Pancreas (tissue), 10 donors: ENCODE results near the gene NR1I2. TPM values are rescaled to one million over a fixed set of nuclear protein-coding genes. Genes with fewer than 3 reads are reported as not detected.

Source experiments
- ATAC-seq, 4 donors: fragments of 200-7000 bp; cut with Tn5 transposase; one replicate each; pipeline versions ENCODE4 v1.8.0 to v1.9.1; 2020; ENCODE audit warnings: mild to moderate bottlenecking in 4 of 4, moderate library complexity in 4 of 4
- DNase-seq, 6 donors: peaks; one replicate each; pipeline ENCODE4 v3.0.0-alpha.2; 2020
- FAIRE-seq: peaks from 2 replicates; lab custom pipeline; 2012; peaks lifted over from hg19 to GRCh38; lab: Jason Lieb, UNC
- H3K27ac ChIP-seq, 4 donors: fragments of 200-600 bp; sonication (generic); 1 replicate in 3 of 4; 2 replicates in 1 of 4; pipeline versions ENCODE4 v1.5.0 to v1.8.0; 2020
- H3K27me3 ChIP-seq, 4 donors: fragments of 200-600 bp; one replicate each; pipeline ENCODE4 v1.8.0; 2021
- H3K36me3 ChIP-seq, 3 donors: fragments of 200-600 bp; sonication (generic) in 1 of 3; one replicate each; pipeline versions ENCODE4 v1.5.0 to v1.8.0; 2020 to 2021
- H3K4me1 ChIP-seq, 3 donors: fragments of 200-600 bp; one replicate each; pipeline ENCODE4 v1.8.0; 2021
- H3K4me3 ChIP-seq, 4 donors: fragments of 200-600 bp; sonication (generic) in 2 of 4; one replicate each; pipeline versions ENCODE4 v1.5.0 to v1.8.0; 2020 to 2021
- H3K9me3 ChIP-seq, 4 donors: fragments of 200-600 bp; one replicate each; pipeline ENCODE4 v1.8.0; 2021
- WGBS, 2 donors: extraction: QIAGEN DNeasy Blood & Tissue Kit; methylation state at CpG; one replicate each; pipeline ENCODE4 v1.1.7; 2013; 5-methylcytosine and 5-hydroxymethylcytosine counted together
- intact Hi-C, 3 donors: fragments of 100-400 bp; cut with DNase I; formaldehyde crosslinking; loops; one replicate each; pipeline versions ENCODE4 v1.11.1 to v1.14.2; 2022
- polyA plus RNA-seq, 2 donors: library from polyadenylated mRNA; stranded (reverse); fragments of 200-250 nt; gene quantifications; one replicate each; pipeline ENCODE4 v1.2.3, GENCODE V29; 2013
- total RNA-seq, 6 donors: library from RNA; stranded (reverse); fragmentation: NEBNext Ultra II Directional in 4 of 6; extraction: Animal tissue kit (Norgen Biotek cat#: 25700) in 4 of 6; gene quantifications; one replicate each; pipeline versions ENCODE4 v1.2.1 to v1.2.4, GENCODE V29; 2021 to 2023
- TF ChIP-seq, protein P1 (sequence below), 4 donors: fragments of 200-600 bp; sonication (generic) in 3 of 4; IDR thresholded peaks; one replicate each; pipeline versions ENCODE4 v1.5.0 to v1.8.0; 2021; ENCODE audit warnings: antibody characterized with exemption in 4 of 4
- donor health status: healthy with polysubstance abuse.
- donor health status: DM: no; HTN: no; CAD: no; lungs with moderate emphysema.
- donor health status: DM: no; HTN: no; CAD: no.
- donor health status: control.
- donor health status: control.
- donor health status: Bipolar disorder and iron deficiency.
- donor health status: DM: yes; HTN: yes; CAD: no.
- donor health status: DM: no; HTN: no; CAD: no.
- donor health status: DM: no; HTN: no; CAD: no.
- donor health status: DM: yes; HTN: yes; CAD: no.

Gene NR1I2
- total and polyA plus RNA-seq, 8 donors = 0.12 to 0.31 (median 0.24) TPM

GRCh38 chr3:119776304-119776703 lies 5.6 kb upstream of the NR1I2 start:
- no peaks in the 10 kb centered on the region for H3K27me3 ChIP-seq
- TF ChIP-seq, protein P1, sequence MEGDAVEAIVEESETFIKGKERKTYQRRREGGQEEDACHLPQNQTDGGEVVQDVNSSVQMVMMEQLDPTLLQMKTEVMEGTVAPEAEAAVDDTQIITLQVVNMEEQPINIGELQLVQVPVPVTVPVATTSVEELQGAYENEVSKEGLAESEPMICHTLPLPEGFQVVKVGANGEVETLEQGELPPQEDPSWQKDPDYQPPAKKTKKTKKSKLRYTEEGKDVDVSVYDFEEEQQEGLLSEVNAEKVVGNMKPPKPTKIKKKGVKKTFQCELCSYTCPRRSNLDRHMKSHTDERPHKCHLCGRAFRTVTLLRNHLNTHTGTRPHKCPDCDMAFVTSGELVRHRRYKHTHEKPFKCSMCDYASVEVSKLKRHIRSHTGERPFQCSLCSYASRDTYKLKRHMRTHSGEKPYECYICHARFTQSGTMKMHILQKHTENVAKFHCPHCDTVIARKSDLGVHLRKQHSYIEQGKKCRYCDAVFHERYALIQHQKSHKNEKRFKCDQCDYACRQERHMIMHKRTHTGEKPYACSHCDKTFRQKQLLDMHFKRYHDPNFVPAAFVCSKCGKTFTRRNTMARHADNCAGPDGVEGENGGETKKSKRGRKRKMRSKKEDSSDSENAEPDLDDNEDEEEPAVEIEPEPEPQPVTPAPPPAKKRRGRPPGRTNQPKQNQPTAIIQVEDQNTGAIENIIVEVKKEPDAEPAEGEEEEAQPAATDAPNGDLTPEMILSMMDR (IDR thresholded peaks at IDR 0.05) = no peak
- no peaks in the 10 kb centered on the region for H3K36me3 ChIP-seq
- FAIRE-seq = no peak
- no peaks in the 10 kb centered on the region for H3K4me1 ChIP-seq
- intact Hi-C loops = no loop called here
- no peak overlapping the region for H3K27ac ChIP-seq
- no peak for ATAC-seq
- H3K4me3 ChIP-seq = no peak overlapping the region
- 52 to 56% methylated on average over 1 of the region's 1 CpG for WGBS, 2 donors
- no peak for DNase-seq
- no peaks in the 10 kb centered on the region for H3K9me3 ChIP-seq

GRCh38 chr3:119778176-119778575 lies 3.7 kb upstream of the NR1I2 start:
- TF ChIP-seq, protein P1 (IDR thresholded peaks at IDR 0.05) = no peak
- Histone ChIP-seq H3K4me1 (no peaks in the 10 kb centered on the region), H3K4me3 (no peak overlapping the region), H3K36me3 (no peaks in the 10 kb centered on the region), H3K9me3 (no peaks in the 10 kb centered on the region), H3K27ac (no peak overlapping the region), H3K27me3 (no peaks in the 10 kb centered on the region)
- intact Hi-C loops = no loop called here
- ATAC-seq (no peak), FAIRE-seq (no peak), DNase-seq (no peak)
- 95 to 96% methylated on average over 1 of the region's 1 CpG for WGBS, 2 donors

GRCh38 chr3:119778811-119779210 lies 3.1 kb upstream of the NR1I2 start:
- FAIRE-seq (no peak), ATAC-seq (no peak), DNase-seq (no peak)
- no peaks in the 10 kb centered on the region for H3K9me3 ChIP-seq
- no peaks in the 10 kb centered on the region for H3K4me1 ChIP-seq
- intact Hi-C loops = no loop called here
- H3K27ac ChIP-seq = no peak overlapping the region
- TF ChIP-seq, protein P1 (IDR thresholded peaks at IDR 0.05) = no peak
- H3K27me3 ChIP-seq = no peaks in the 10 kb centered on the region
- WGBS, 2 donors = 89 to 100% methylated on average over 2 of the region's 2 CpGs
- no peaks in the 10 kb centered on the region for H3K36me3 ChIP-seq
- no peak overlapping the region for H3K4me3 ChIP-seq

GRCh38 chr3:119779731-119780383 lies 2.0 kb upstream of the NR1I2 start:
- no peak for ATAC-seq
- no peak for FAIRE-seq
- no peaks in the 10 kb centered on the region for H3K36me3 ChIP-seq
- H3K9me3 ChIP-seq = no peaks in the 10 kb centered on the region
- H3K27ac ChIP-seq = no peak overlapping the region
- DNase-seq = no peak
- H3K27me3 ChIP-seq = no peaks in the 10 kb centered on the region
- WGBS, 2 donors = 58 to 67% methylated on average over 2 of the region's 2 CpGs
- intact Hi-C loops = no loop called here
- H3K4me1 ChIP-seq = no peaks in the 10 kb centered on the region
- no peak overlapping the region for H3K4me3 ChIP-seq
- TF ChIP-seq, protein P1 (IDR thresholded peaks at IDR 0.05) = no peak

DNA sequence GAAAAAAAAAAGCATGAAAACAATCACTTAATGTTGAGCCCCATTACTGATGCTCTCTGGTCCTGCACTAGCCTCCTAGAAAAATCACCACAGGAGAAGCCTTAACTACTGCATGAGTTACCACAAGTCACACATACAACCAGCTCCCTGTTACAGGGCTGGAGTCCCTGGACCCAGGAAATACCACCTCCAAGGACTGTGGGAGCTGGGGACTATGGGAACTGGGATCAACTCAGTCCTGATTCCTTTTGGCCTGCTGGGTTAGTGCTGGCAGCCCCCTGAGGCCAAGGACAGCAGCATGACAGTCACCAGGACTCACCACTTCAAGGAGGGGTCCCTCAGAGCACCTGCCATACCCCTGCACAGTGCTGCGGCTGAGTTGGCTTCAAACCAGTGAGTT lies 559 bp downstream of the NR1I2 start:
- no peaks in the 10 kb centered on the region for H3K27me3 ChIP-seq
- FAIRE-seq = no peak
- H3K4me1 ChIP-seq = no peaks in the 10 kb centered on the region
- no peaks in the 10 kb centered on the region for H3K9me3 ChIP-seq
- no peak overlapping the region for H3K4me3 ChIP-seq
- 94 to 100% methylated on average over 1 of the region's 1 CpG for WGBS, 2 donors
- H3K36me3 ChIP-seq = no peaks in the 10 kb centered on the region
- H3K27ac ChIP-seq = no peak overlapping the region
- no peak for ATAC-seq
- no peak for DNase-seq
- TF ChIP-seq, protein P1 (IDR thresholded peaks at IDR 0.05) = no peak
- intact Hi-C loops = no loop called here
